H9 (cell line): ENCODE results near the gene LRRC27. TPM values are rescaled to one million over a fixed set of nuclear protein-coding genes. Genes with fewer than 3 reads are reported as not detected.

ENCODE experiments used
- DNase-seq: peaks from one replicate; pipeline ENCODE4 v3.0.0-alpha.2; 2017
- H2AFZ ChIP-seq: one replicate; pipeline ENCODE4 v1.6.1; 2013; ENCODE audit warnings: mild to moderate bottlenecking, low read length, control low read depth, moderate library complexity
- H2AK5ac ChIP-seq: 2 replicates; pipeline ENCODE4 v1.6.1; 2013; ENCODE audit warnings: low read length, control low read depth, mixed read lengths; ENCODE audit not compliant: insufficient read length
- H2BK120ac ChIP-seq: one replicate; pipeline ENCODE4 v1.6.1; 2013; ENCODE audit warnings: low read depth, mild to moderate bottlenecking, low read length, control low read depth, inconsistent platforms; ENCODE audit not compliant: poor library complexity, severe bottlenecking
- H2BK12ac ChIP-seq: 2 replicates; pipeline ENCODE4 v1.6.1; 2013; ENCODE audit warnings: low read length, control low read depth, mixed read lengths, low read depth; ENCODE audit not compliant: insufficient read length
- H2BK15ac ChIP-seq: 2 replicates; pipeline ENCODE4 v1.6.1; 2013; ENCODE audit warnings: low read depth, low read length, control low read depth
- H2BK20ac ChIP-seq: one replicate; pipeline ENCODE4 v1.6.1; 2013; ENCODE audit warnings: low read depth, mild to moderate bottlenecking, low read length, control low read depth, inconsistent platforms; ENCODE audit not compliant: poor library complexity, severe bottlenecking
- H2BK5ac ChIP-seq: 2 replicates; pipeline ENCODE4 v1.6.1; 2013; ENCODE audit warnings: low read length, control low read depth, mixed read lengths; ENCODE audit not compliant: insufficient read length
- H3K14ac ChIP-seq: 2 replicates; pipeline ENCODE4 v1.6.1; 2013; ENCODE audit warnings: low read length, control low read depth; ENCODE audit not compliant: insufficient read depth
- H3K18ac ChIP-seq: 2 replicates; pipeline ENCODE4 v1.6.1; 2013; ENCODE audit warnings: low read depth, mild to moderate bottlenecking, mixed read lengths, low read length, control low read depth; ENCODE audit not compliant: insufficient read length
- H3K23ac ChIP-seq: 2 replicates; pipeline ENCODE4 v1.6.1; 2013; ENCODE audit warnings: low read length, control low read depth, mixed read lengths, low read depth; ENCODE audit not compliant: insufficient read length
- H3K23me2 ChIP-seq: 2 replicates; pipeline ENCODE4 v1.6.1; 2013; ENCODE audit warnings: low read depth, mild to moderate bottlenecking, mixed read lengths, low read length, control low read depth; ENCODE audit not compliant: insufficient read length, poor library complexity, severe bottlenecking
- H3K27ac ChIP-seq: 2 replicates; pipeline ENCODE4 v1.5.1; 2013; ENCODE audit warnings: low read length, control low read depth, mixed read lengths, low read depth; ENCODE audit not compliant: insufficient read length
- H3K27me3 ChIP-seq: 2 replicates; pipeline ENCODE4 v1.6.1; 2013; ENCODE audit warnings: low read length, control low read depth, inconsistent platforms; ENCODE audit not compliant: insufficient read depth
- H3K4ac ChIP-seq: 2 replicates; pipeline ENCODE4 v1.6.1; 2013; ENCODE audit warnings: low read depth, mild to moderate bottlenecking, control low read depth, inconsistent platforms, low read length, moderate library complexity
- H3K4me1 ChIP-seq: 2 replicates; pipeline ENCODE4 v1.6.1; 2013; ENCODE audit warnings: low read length, control low read depth, inconsistent platforms; ENCODE audit not compliant: insufficient read depth
- H3K4me2 ChIP-seq: 2 replicates; pipeline ENCODE4 v1.6.1; 2013; ENCODE audit warnings: low read length, control low read depth, mixed read lengths; ENCODE audit not compliant: insufficient read length, insufficient read depth
- H3K56ac ChIP-seq: 2 replicates; pipeline ENCODE4 v1.6.1; 2013; ENCODE audit warnings: low read depth, mild to moderate bottlenecking, mixed read lengths, low read length, control low read depth; ENCODE audit not compliant: insufficient read length
- H3K79me1 ChIP-seq: 2 replicates; pipeline ENCODE4 v1.6.1; 2013; ENCODE audit warnings: low read depth, mild to moderate bottlenecking, moderate library complexity, low read length, control low read depth, inconsistent platforms; ENCODE audit not compliant: insufficient read depth, poor library complexity, severe bottlenecking
- H3K79me2 ChIP-seq: 2 replicates; pipeline ENCODE4 v1.6.1; 2013; ENCODE audit warnings: low read length, control low read depth, inconsistent platforms; ENCODE audit not compliant: insufficient read depth
- H3K9ac ChIP-seq: 2 replicates; pipeline ENCODE4 v1.6.1; 2013; ENCODE audit warnings: low read length, control low read depth, mixed read lengths; ENCODE audit not compliant: insufficient read length; ENCODE audit errors: extremely low read depth
- H3K9me3 ChIP-seq: one replicate; pipeline ENCODE4 v1.6.1; 2013; ENCODE audit warnings: low read depth, low read length, inconsistent platforms; ENCODE audit not compliant: control insufficient read depth
- H3T11ph ChIP-seq: one replicate; pipeline ENCODE4 v1.6.1; 2013; ENCODE audit warnings: mild to moderate bottlenecking, low read length, control low read depth, inconsistent platforms
- H4K20me1 ChIP-seq: one replicate; pipeline ENCODE4 v1.6.1; 2013; ENCODE audit not compliant: control insufficient read depth, insufficient read length, insufficient read depth
- H4K5ac ChIP-seq: 2 replicates; pipeline ENCODE4 v1.6.1; 2013; ENCODE audit warnings: low read depth, mild to moderate bottlenecking, mixed read lengths, low read length, control low read depth; ENCODE audit not compliant: insufficient read length
- H4K8ac ChIP-seq: replicated peaks from 2 replicates; pipeline ENCODE4 v1.6.1; 2013; ENCODE audit warnings: low read length, control low read depth, mixed read lengths, low read depth; ENCODE audit not compliant: insufficient read length
- H4K91ac ChIP-seq: 2 replicates; pipeline ENCODE4 v1.6.1; 2013; ENCODE audit warnings: low read depth, mild to moderate bottlenecking, moderate library complexity, mixed read lengths, low read length, control low read depth; ENCODE audit not compliant: insufficient read length
- H3K27ac Mint-ChIP-seq, 3 experiments: 2 replicates in 2 of 3; 3 replicates in 1 of 3; pipeline ENCODE4 v1.8.0; 2020 to 2021; ENCODE audit warnings: mixed read lengths in 3 of 3, mild to moderate bottlenecking in 1 of 3, moderate library complexity in 1 of 3
- H3K27me3 Mint-ChIP-seq: 2 replicates; pipeline ENCODE4 v1.8.0; 2021; ENCODE audit warnings: low read depth, mild to moderate bottlenecking, moderate library complexity, mixed read lengths
- H3K36me3 Mint-ChIP-seq, 3 experiments: 2 replicates in 2 of 3; 3 replicates in 1 of 3; pipeline ENCODE4 v1.8.0; 2020 to 2021; ENCODE audit warnings: low read depth in 3 of 3, mixed read lengths in 3 of 3; ENCODE audit not compliant: insufficient read depth in 1 of 3
- H3K4me1 Mint-ChIP-seq, 2 experiments: 2 replicates each; pipeline ENCODE4 v1.8.0; 2020; ENCODE audit warnings: mixed read lengths in 2 of 2
- H3K4me3 Mint-ChIP-seq, 2 experiments: 2 replicates in 1 of 2; 3 replicates in 1 of 2; pipeline ENCODE4 v1.8.0; 2020 to 2021; ENCODE audit warnings: mild to moderate bottlenecking in 2 of 2, mixed read lengths in 2 of 2, moderate library complexity in 1 of 2
- H3K9me3 Mint-ChIP-seq, 2 experiments: 2 replicates in 1 of 2; 3 replicates in 1 of 2; pipeline ENCODE4 v1.8.0; 2020; ENCODE audit warnings: mild to moderate bottlenecking in 2 of 2, mixed read lengths in 2 of 2, moderate library complexity in 1 of 2
- CTCF ChIP-seq: fragments of 200-600 bp; sonication (generic); conservative IDR thresholded peaks from 3 replicates; pipeline ENCODE4 v1.8.0; 2021; ENCODE audit warnings: antibody characterized with exemption, mild to moderate bottlenecking
- WGBS: extraction: QIAGEN DNeasy Blood & Tissue Kit; methylation state at CpG from one replicate; pipeline ENCODE4 v1.1.7; 2013; ENCODE audit warnings: missing lambda C conversion rate, low lambda C conversion rate, mixed read lengths; ENCODE audit not compliant: insufficient read length; ENCODE audit errors: extremely low coverage; 5-methylcytosine and 5-hydroxymethylcytosine counted together
- total RNA-seq: library from RNA; stranded (reverse); gene quantifications from 2 replicates; pipeline ENCODE4 v1.2.1, GENCODE V29; 2021

Gene LRRC27
- total RNA-seq, 1 experiment from 2014 or later = 2.7 TPM

GRCh38 chr10:132347931-132348267 lies 15.9 kb downstream of the LRRC27 start:
- no peak for DNase-seq
- no peak overlapping the region for H4K91ac ChIP-seq
- peak overlapping the region in 2 of 3 experiments; percentile 5 to 21; a peak in 2 of 7 replicates for H3K27ac Mint-ChIP-seq

More at GRCh38 chr10:132347931-132348267, 15.9 kb downstream of the LRRC27 start:
- Histone ChIP-seq H2BK12ac (no peak overlapping the region), H3K27ac (no peak overlapping the region), H3K4me2 (no peak overlapping the region), H4K5ac (no peak overlapping the region), H3K9me3 (no peaks in the 10 kb centered on the region), H3K9ac (no peak overlapping the region), H3K14ac (no peak overlapping the region), H2AK5ac (no peak overlapping the region), H3T11ph (no peak overlapping the region), H3K79me2 (no peaks in the 10 kb centered on the region), H3K27me3 (no peaks in the 10 kb centered on the region), H3K23me2 (no peaks in the 10 kb centered on the region), H3K79me1 (no peaks in the 10 kb centered on the region), H3K18ac (no peak overlapping the region), H2BK20ac (no peak overlapping the region), H2BK120ac (no peak overlapping the region), H2AFZ (no peak overlapping the region), H4K20me1 (no peaks in the 10 kb centered on the region), H3K4ac (no peak overlapping the region), H3K56ac (no peak overlapping the region), H3K23ac (no peak overlapping the region), H4K8ac (no peak overlapping the region), H3K4me1 (no peaks in the 10 kb centered on the region), H2BK15ac (no peak overlapping the region), H2BK5ac (no peak overlapping the region)
- WGBS = no CpG with 5 or more reads among the region's 13 CpGs
- peaks cover 6 to 11% of the 10 kb centered on the region in 2 experiments; a peak in 3 of 4 replicates for H3K4me1 Mint-ChIP-seq
- H3K9me3 Mint-ChIP-seq = no peaks in the 10 kb centered on the region
- TF ChIP-seq CTCF = no peak
- H3K27me3 Mint-ChIP-seq = peaks cover 5% of the 10 kb centered on the region
- H3K36me3 Mint-ChIP-seq = no peaks in the 10 kb centered on the region
- no peak overlapping the region for H3K4me3 Mint-ChIP-seq
